HepG2 (cell line): Measurements from ENCODE around the gene RLN2. TPM values are rescaled to one million over a fixed set of nuclear protein-coding genes. Genes with fewer than 3 reads are reported as not detected.

Experiments
- ATAC-seq: fragments of 200-7000 bp; cut with Tn5 transposase; 3 replicates; pipeline ENCODE4 v1.9.1; 2020; ENCODE audit warnings: mild to moderate bottlenecking, moderate library complexity
- BruUV-seq: library from RNA; stranded (reverse); fragments of 400-500 nt; replicated peaks from 2 replicates; lab custom pipeline; 2021; lab: Mats Ljungman, UMichigan
- CTCF ChIA-PET: fragments of 300-600 bp; formaldehyde crosslinking; extraction: SDS; loops from one replicate; lab custom pipeline; 2021; ENCODE audit warnings: low total read pairs, inconsistent platforms, low intra/inter-chr PET ratio; lab: Yijun Ruan, JAX
- POLR2A ChIA-PET: fragments of 350-600 bp; sonication (Branson Sonifier 250); formaldehyde crosslinking; loops from one replicate; lab custom pipeline; 2020; ENCODE audit warnings: antibody characterized with exemption, inconsistent platforms; lab: Yijun Ruan, JAX
- DNase-seq: peaks from one replicate; pipeline ENCODE4 v3.0.0-alpha.2; 2015; ENCODE audit warnings: low spot score
- FAIRE-seq: peaks from 3 replicates; lab custom pipeline; 2011; peaks lifted over from hg19 to GRCh38; lab: Jason Lieb, UNC
- H2AFZ ChIP-seq: one replicate; pipeline ENCODE4 v1.6.1; 2011; ENCODE audit warnings: low read length, inconsistent platforms
- H3K27ac ChIP-seq: fragments of 300-600 bp; 3 replicates; pipeline ENCODE4 v1.8.0; 2011; ENCODE audit warnings: mixed run types, mild to moderate bottlenecking, mixed read lengths, low read length, inconsistent platforms; ENCODE audit not compliant: insufficient read depth; ENCODE audit errors: extremely low read length
- H3K27me3 ChIP-seq, 2 experiments: fragments of 200-600 bp in 1 of 2; 2 replicates in 1 of 2; 3 replicates in 1 of 2; pipeline versions ENCODE4 v1.6.0 to v1.8.0; 2011; ENCODE audit warnings: low read length in 2 of 2, mild to moderate bottlenecking in 2 of 2, moderate library complexity in 2 of 2, inconsistent platforms in 1 of 2; ENCODE audit not compliant: insufficient read depth in 2 of 2, control insufficient read depth in 1 of 2
- H3K36me3 ChIP-seq, 2 experiments: fragments of 200-600 bp in 1 of 2; replicated peaks in 1 of 2; 2 replicates in 1 of 2; 3 replicates in 1 of 2; pipeline versions ENCODE4 v1.5.1 to v1.8.0; 2011; ENCODE audit warnings: low read length in 2 of 2, inconsistent platforms in 1 of 2; ENCODE audit not compliant: insufficient read depth in 2 of 2, control insufficient read depth in 1 of 2
- H3K4me1 ChIP-seq: 2 replicates; pipeline ENCODE4 v1.5.1; 2012; ENCODE audit warnings: low read length, inconsistent platforms; ENCODE audit not compliant: insufficient read depth
- H3K4me2 ChIP-seq: 2 replicates; pipeline ENCODE4 v1.6.0; 2011; ENCODE audit warnings: low read depth, low read length, inconsistent platforms
- H3K4me3 ChIP-seq, 3 experiments: fragments of 200-600 bp in 1 of 3; sonication (generic), shearing (Covaris generic) in 1 of 3; replicated peaks in 1 of 3; 2 replicates each; pipeline ENCODE4 v1.5.1; 2011 to 2016; ENCODE audit warnings: low read length in 3 of 3, inconsistent platforms in 2 of 3, low read depth in 2 of 3, mild to moderate bottlenecking in 2 of 3, control low read depth in 1 of 3, mixed read lengths in 1 of 3; ENCODE audit not compliant: insufficient read depth in 1 of 3
- H3K79me2 ChIP-seq: one replicate; pipeline ENCODE4 v1.6.1; 2011; ENCODE audit warnings: low read length, inconsistent platforms; ENCODE audit not compliant: insufficient read depth
- H3K9ac ChIP-seq: 2 replicates; pipeline ENCODE4 v1.6.0; 2011; ENCODE audit warnings: mild to moderate bottlenecking, low read depth, low read length, inconsistent platforms; ENCODE audit not compliant: insufficient read depth
- H3K9me3 ChIP-seq: 2 replicates; pipeline ENCODE4 v1.5.1; 2012; ENCODE audit warnings: mild to moderate bottlenecking, low read length
- H4K20me1 ChIP-seq: 2 replicates; pipeline ENCODE4 v1.6.0; 2011; ENCODE audit warnings: inconsistent platforms, mild to moderate bottlenecking, low read length, moderate library complexity; ENCODE audit not compliant: insufficient read depth
- HES4 ChIP-seq: sonication (generic); formaldehyde crosslinking; IDR thresholded peaks from 2 replicates; pipeline ENCODE4 v1.9.0; 2021; ENCODE audit warnings: mild to moderate bottlenecking, missing genetic modification reagents, borderline replicate concordance
- MLXIP ChIP-seq: sonication (generic); formaldehyde crosslinking; IDR thresholded peaks from 2 replicates; pipeline ENCODE4 v1.9.0; 2021; ENCODE audit warnings: missing genetic modification reagents, borderline replicate concordance
- NCOA5 ChIP-seq: sonication (generic); formaldehyde crosslinking; IDR thresholded peaks from 2 replicates; pipeline ENCODE4 v1.4.0; 2020; ENCODE audit warnings: missing genetic modification reagents
- RERE ChIP-seq: IDR thresholded peaks from 2 replicates; pipeline ENCODE4 v1.6.1; 2016; ENCODE audit warnings: low read depth, missing genetic modification reagents, missing compliant biosample characterization
- TMF1 ChIP-seq: sonication (generic); formaldehyde crosslinking; IDR thresholded peaks from 2 replicates; pipeline ENCODE4 v1.8.1; 2022; ENCODE audit warnings: low read depth, missing genetic modification reagents
- ZNF362 ChIP-seq: sonication (generic); formaldehyde crosslinking; IDR thresholded peaks from 2 replicates; pipeline ENCODE4 v1.4.0; 2020; ENCODE audit warnings: missing genetic modification reagents, mild to moderate bottlenecking, borderline replicate concordance
- in situ Hi-C: cut with HindIII; loops from 2 replicates; pipeline ENCODE4 v1.10.0; 2017; ENCODE audit warnings: low pct_unique_long_range_greater_than_20kb; ENCODE audit not compliant: extremely low pct_ligation_motif_present
- intact Hi-C: fragments of 100-400 bp; cut with micrococcal nuclease; formaldehyde crosslinking; loops from one replicate; pipeline ENCODE4 v1.10.0; 2022; ENCODE audit not compliant: unreplicated experiment
- polyA plus RNA-seq, 8 experiments: library from polyadenylated mRNA; depleted of rRNA in 3 of 8; stranded (reverse) in 7 of 8; unstranded in 1 of 8; fragments of >200 nt; fragmentation: Illumina TruSeq in 4 of 8; extraction: Trizol in 4 of 8; gene quantifications; 2 replicates each; pipeline versions ENCODE4 v1.2.1 to v1.2.3, GENCODE V29; 2011 to 2016; ENCODE audit warnings: low read depth in 4 of 8, missing spikeins in 1 of 8, mixed read lengths in 1 of 8; ENCODE audit not compliant: insufficient read depth in 1 of 8
- total RNA-seq, 5 experiments: library from RNA; depleted of rRNA; stranded (reverse); fragments of >200 nt; fragmentation: Illumina TruSeq; extraction: Trizol; gene quantifications; 2 replicates each; pipeline ENCODE4 v1.2.3, GENCODE V29; 2016; ENCODE audit warnings: low read depth in 1 of 5

RLN2 gene
- total and polyA plus RNA-seq, 2 of the 13 experiments (the other 11 are each of a cell fraction or from before 2014, with no cell fraction given), result not detected

GRCh38 chr9:5286262-5286661 is 18.3 kb downstream of the RLN2 start:
- FAIRE-seq, result no peak
- H3K9ac ChIP-seq, result no peak overlapping the region

More at GRCh38 chr9:5286262-5286661, 18.3 kb downstream of the RLN2 start:
- Histone ChIP-seq H3K27ac (no peak overlapping the region), H3K4me3 (no peak overlapping the region), H3K79me2 (no peaks in the 10 kb centered on the region), H4K20me1 (no peaks in the 10 kb centered on the region), H3K9me3 (no peaks in the 10 kb centered on the region), H2AFZ (no peak overlapping the region), H3K4me2 (no peak overlapping the region), H3K36me3 (no peaks in the 10 kb centered on the region), H3K27me3 (no peaks in the 10 kb centered on the region), H3K4me1 (no peaks in the 10 kb centered on the region)
- ChIA-PET CTCF (no interaction called here), POLR2A (no interaction called here)
- no peak for TF ChIP-seq HES4 (CRISPR knock-in tag)
- TF ChIP-seq RERE (CRISPR knock-in tag), result no peak
- no peak for TF ChIP-seq TMF1 (CRISPR knock-in tag)
- no peak for TF ChIP-seq MLXIP
- no peak for TF ChIP-seq ZNF362 (CRISPR knock-in tag)
- TF ChIP-seq NCOA5 (CRISPR knock-in tag), result no peak
- DNase-seq (no peak), ATAC-seq (no peak)
- BruUV-seq, result no TSS peak
- intact Hi-C loops, result no loop called here
- in situ Hi-C loops, result no loop called here
